BJ (cell line): ENCODE measurements around the gene LPCAT2. TPM values are rescaled to one million over a fixed set of nuclear protein-coding genes. Genes with fewer than 3 reads are reported as not detected.

Experiments
- CTCF ChIA-PET: fragments of 350-600 bp; formaldehyde crosslinking; extraction: SDS; loops from one replicate; lab custom pipeline; 2021; ENCODE audit warnings: antibody characterized with exemption, inconsistent platforms; lab: Yijun Ruan, JAX
- POLR2A ChIA-PET: fragments of 300-600 bp; sonication (Branson Sonifier 250); formaldehyde crosslinking; extraction: SDS; loops from one replicate; lab custom pipeline; 2021; ENCODE audit warnings: antibody characterized with exemption; lab: Charles Lee
- DNase-seq: peaks from one replicate; pipeline ENCODE4 v3.0.0-alpha.2; 2011; ENCODE audit warnings: low read depth
- H3K27me3 ChIP-seq: 2 replicates; pipeline ENCODE4 v1.6.0; 2011; ENCODE audit warnings: low read length; ENCODE audit not compliant: control insufficient read depth, insufficient read depth
- H3K36me3 ChIP-seq: 2 replicates; pipeline ENCODE4 v1.5.1; 2011; ENCODE audit warnings: low read length; ENCODE audit not compliant: control insufficient read depth, insufficient read depth
- H3K4me3 ChIP-seq: 2 replicates; pipeline ENCODE4 v1.5.1; 2011; ENCODE audit warnings: low read depth, mild to moderate bottlenecking, control low read depth, low read length
- polyA plus RNA-seq: library from polyadenylated mRNA; depleted of rRNA; stranded (reverse); fragments of >200 nt; gene quantifications from 2 replicates; pipeline ENCODE4 v1.2.3, GENCODE V29; 2011
- TF ChIP-seq, protein P1 (sequence below): IDR thresholded peaks from 2 replicates; pipeline ENCODE4 v1.5.1; 2011; ENCODE audit warnings: low read depth, mild to moderate bottlenecking, control low read depth, inconsistent platforms, low read length, moderate library complexity; ENCODE audit not compliant: insufficient read depth

Gene LPCAT2
- polyA plus RNA-seq, 1 experiment = 7.9 TPM

DNA sequence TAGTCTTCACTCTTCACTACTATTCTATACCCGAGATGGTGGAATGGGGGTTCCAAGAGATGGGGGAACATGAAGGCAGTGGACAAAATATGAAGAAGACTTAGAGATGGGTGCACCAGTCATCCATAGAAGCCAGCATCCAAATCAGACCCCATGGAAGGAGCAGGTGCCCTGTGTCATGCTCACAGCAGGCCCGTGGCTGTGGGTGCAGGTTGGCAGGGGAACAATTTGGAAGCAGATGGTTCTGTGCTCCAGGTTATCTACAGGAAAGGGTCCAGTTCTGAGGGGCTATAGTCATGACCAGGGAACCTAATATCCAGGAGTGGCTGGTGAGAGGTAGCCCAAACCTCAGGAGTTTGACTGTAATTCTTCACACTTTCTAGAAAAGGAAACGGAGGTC is 9.6 kb upstream of the LPCAT2 start:
- H3K4me3 ChIP-seq = no peak overlapping the region
- peaks cover 32% of the 10 kb centered on the region for H3K36me3 ChIP-seq
- ChIA-PET POLR2A (no interaction called here), CTCF (interaction anchor here (1.5 kb wide), 1 partner anchor 34 kb away, joined by 6 read pairs; no protein-coding TSS in a partner anchor)
- no peak for DNase-seq
- TF ChIP-seq, protein P1, sequence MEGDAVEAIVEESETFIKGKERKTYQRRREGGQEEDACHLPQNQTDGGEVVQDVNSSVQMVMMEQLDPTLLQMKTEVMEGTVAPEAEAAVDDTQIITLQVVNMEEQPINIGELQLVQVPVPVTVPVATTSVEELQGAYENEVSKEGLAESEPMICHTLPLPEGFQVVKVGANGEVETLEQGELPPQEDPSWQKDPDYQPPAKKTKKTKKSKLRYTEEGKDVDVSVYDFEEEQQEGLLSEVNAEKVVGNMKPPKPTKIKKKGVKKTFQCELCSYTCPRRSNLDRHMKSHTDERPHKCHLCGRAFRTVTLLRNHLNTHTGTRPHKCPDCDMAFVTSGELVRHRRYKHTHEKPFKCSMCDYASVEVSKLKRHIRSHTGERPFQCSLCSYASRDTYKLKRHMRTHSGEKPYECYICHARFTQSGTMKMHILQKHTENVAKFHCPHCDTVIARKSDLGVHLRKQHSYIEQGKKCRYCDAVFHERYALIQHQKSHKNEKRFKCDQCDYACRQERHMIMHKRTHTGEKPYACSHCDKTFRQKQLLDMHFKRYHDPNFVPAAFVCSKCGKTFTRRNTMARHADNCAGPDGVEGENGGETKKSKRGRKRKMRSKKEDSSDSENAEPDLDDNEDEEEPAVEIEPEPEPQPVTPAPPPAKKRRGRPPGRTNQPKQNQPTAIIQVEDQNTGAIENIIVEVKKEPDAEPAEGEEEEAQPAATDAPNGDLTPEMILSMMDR = no peak
- H3K27me3 ChIP-seq = no peaks in the 10 kb centered on the region

DNA sequence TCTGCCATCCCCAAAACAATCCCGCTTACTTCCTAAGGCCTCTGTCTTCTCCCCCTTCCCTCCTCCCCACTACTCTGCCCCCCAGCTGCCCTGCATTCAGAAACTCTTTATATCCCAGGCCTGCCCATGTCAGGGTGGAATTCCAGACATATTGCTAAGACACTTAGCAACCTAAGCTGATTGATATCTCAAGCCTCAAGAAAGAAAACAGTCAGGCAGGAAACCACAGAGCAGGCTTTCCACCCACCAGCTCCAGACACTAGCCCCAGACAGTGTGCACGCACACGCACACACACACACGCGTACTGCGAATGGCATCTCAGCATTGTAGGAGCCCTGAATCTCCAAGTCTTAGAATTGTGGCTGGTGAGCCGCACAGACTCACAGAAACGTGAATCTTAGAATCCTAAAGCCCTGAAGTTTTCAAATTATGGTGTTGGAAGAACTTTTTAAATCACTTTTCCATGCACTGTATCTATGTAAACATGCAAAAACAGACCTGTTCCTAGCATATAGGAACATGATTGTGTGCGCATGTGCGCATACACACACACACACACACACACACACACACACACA is 8.8 kb upstream of the LPCAT2 start:
- peaks cover 34% of the 10 kb centered on the region for H3K36me3 ChIP-seq
- DNase-seq = peak; percentile 98
- CTCF ChIA-PET = interaction anchor here (0.9 to 5.1 kb wide), 4 partner anchors 15 to 44 kb away, joined by 3 to 30 read pairs (median 6); no protein-coding TSS in a partner anchor
- TF ChIP-seq, protein P1 = no peak
- no peak overlapping the region for H3K4me3 ChIP-seq
- H3K27me3 ChIP-seq = no peaks in the 10 kb centered on the region
- POLR2A ChIA-PET = interaction anchor here (0.5 to 0.9 kb wide), 3 partner anchors 9 to 21 kb away, joined by 3 read pairs; partner anchors contain the start of gene MMP2

DNA sequence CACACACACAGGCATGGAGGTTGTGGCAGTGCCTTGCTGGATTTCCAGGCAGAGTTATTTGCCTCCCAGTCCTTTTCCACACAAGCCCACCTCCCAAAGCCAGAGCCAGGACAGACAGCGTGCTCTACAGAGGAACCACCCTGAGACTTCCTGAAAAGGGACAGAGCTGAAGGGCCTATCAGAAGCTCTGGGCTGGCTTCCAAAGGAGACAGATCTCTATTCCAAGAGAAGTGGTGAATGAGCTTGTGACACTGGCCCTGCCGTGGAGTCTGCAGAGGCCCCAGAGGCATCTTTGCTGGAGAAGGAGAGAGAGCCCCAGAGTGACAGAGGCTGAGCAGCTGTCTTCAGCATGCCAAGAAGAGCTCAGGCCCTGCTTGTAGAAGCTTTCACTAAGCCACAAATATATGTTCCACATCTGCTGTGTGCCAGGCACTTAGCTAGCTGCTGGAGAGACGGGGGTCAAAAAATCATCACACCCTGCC is 8.3 kb upstream of the LPCAT2 start:
- Histone ChIP-seq H3K27me3 (no peaks in the 10 kb centered on the region), H3K36me3 (peaks cover 40% of the 10 kb centered on the region), H3K4me3 (no peak overlapping the region)
- TF ChIP-seq, protein P1 = no peak
- DNase-seq = no peak
- ChIA-PET CTCF (interaction anchor here (0.9 to 5.1 kb wide), 5 partner anchors 13 to 44 kb away, joined by 3 to 30 read pairs (median 10); no protein-coding TSS in a partner anchor), POLR2A (interaction anchor here (0.5 to 0.9 kb wide), 3 partner anchors 10 to 22 kb away, joined by 3 read pairs; partner anchors contain the start of gene MMP2)

DNA sequence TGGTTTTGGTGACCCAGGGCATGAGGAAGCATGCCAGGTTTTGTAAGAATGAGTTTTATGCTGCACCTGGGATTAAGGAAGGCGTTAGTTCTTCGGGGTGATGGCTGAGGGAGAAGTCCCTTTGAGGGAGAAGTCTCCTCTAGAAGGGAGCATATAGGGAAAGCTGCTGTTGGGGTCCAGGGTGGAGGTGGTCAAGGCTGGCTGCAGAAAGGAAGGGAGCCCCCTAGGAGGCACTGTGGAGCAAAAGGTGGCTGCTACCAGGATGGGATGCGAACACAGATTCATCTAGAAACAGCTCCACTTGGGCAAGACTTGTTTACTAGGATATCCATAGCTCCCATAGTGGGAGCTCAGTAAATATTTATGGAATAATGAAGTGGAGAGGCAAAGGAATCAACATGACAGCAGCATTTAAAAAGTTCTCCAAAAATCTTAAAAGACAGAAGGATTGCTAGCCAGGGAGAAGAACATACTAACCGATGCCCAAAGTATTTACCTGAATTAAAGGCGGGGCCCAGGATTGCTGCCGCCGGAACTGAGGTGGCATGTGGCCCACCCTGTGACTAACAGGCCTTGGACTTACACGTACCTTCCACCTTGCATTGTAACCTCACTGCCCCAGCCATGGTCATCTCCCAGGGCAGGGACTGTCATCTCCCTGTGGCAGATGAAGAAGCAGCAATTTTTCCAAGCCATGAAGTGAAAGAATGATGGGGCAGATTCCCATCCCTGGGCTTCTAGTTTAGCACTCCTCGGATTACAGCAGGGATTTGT is 7.1 kb upstream of the LPCAT2 start:
- peaks cover 46% of the 10 kb centered on the region for H3K36me3 ChIP-seq
- H3K27me3 ChIP-seq = no peaks in the 10 kb centered on the region
- POLR2A ChIA-PET = interaction anchor here (0.8 kb wide), 1 partner anchor 1998 kb away, joined by 3 read pairs; no protein-coding TSS in a partner anchor
- CTCF ChIA-PET = interaction anchor here (0.7 to 5.1 kb wide), 8 partner anchors 10 to 201 kb away, joined by 3 to 30 read pairs (median 6); no protein-coding TSS in a partner anchor
- TF ChIP-seq, protein P1 = peak; percentile 50
- H3K4me3 ChIP-seq = no peak overlapping the region
- DNase-seq = no peak

DNA sequence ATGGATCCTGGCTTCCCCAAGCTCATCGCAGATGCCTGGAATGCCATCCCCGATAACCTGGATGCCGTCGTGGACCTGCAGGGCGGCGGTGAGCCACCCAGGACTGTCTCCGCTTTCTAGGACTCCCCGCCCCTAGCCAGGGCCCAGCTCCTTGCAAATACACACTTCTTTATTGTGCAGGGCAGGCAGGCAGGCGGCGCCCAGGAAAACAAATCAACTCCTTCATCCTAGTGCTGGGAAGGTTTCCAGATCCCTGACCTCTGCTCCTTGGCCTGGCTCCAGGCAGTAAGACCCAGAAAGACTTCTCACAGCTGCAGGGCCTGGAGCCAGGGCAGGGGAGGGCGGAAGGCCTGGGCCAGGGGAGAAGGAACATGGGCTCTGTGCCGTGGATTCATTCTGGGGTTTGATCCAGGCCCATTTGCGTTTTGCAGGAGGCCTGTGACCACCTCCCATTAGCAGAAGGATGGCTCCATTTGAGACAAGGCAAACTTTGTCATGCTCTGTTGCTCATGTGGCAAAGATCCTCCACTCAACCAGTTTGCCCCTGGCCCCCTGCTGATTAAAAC is 6.0 kb upstream of the LPCAT2 start:
- H3K4me3 ChIP-seq = no peak overlapping the region
- TF ChIP-seq, protein P1 = 0 out of 2 replicates have a peak, but pooled peaks have one; percentile 19
- DNase-seq = no peak
- H3K36me3 ChIP-seq = peaks cover 42% of the 10 kb centered on the region
- ChIA-PET POLR2A (no interaction called here), CTCF (interaction anchor here (0.6 to 5.1 kb wide), 7 partner anchors 11 to 713 kb away, joined by 3 to 30 read pairs (median 8); no protein-coding TSS in a partner anchor)
- H3K27me3 ChIP-seq = no peaks in the 10 kb centered on the region
